A549 (cell line): ENCODE measurements around the gene HDAC6. TPM values are rescaled to one million over a fixed set of nuclear protein-coding genes. Genes with fewer than 3 reads are reported as not detected.
"Not testable (repeated sequence)": the region's sequence is repeated elsewhere in the genome, so short reads cannot be mapped to it uniquely, and the experiment has no call there.

Experiments used
- ATAC-seq, 2 experiments: fragments of 200-7000 bp in 1 of 2; fragments of >200 bp in 1 of 2; cut with Nextera tagmentation in 1 of 2; cut with Tn5 transposase in 1 of 2; 3 replicates each; pipeline versions ENCODE4 v1.8.0 to v1.9.1; 2018 to 2020; ENCODE audit warnings: mild to moderate bottlenecking in 1 of 2, moderate library complexity in 1 of 2
- CTCF ChIA-PET: fragments of 300-600 bp; sonication (Branson Sonifier 250); formaldehyde crosslinking; extraction: SDS; loops from one replicate; lab custom pipeline; 2021; ENCODE audit warnings: antibody characterized with exemption, inconsistent platforms; lab: Yijun Ruan, JAX
- POLR2A ChIA-PET: fragments of 350-600 bp; formaldehyde crosslinking; extraction: SDS; loops from one replicate; lab custom pipeline; 2021; ENCODE audit warnings: antibody characterized with exemption, inconsistent platforms; lab: Yijun Ruan, JAX
- DNase-seq, 2 experiments: peaks; one replicate each; pipeline versions ENCODE4 v3.0.0 to v3.0.0-alpha.2; 2011 to 2016; ENCODE audit warnings: low read depth in 1 of 2, low spot score in 1 of 2
- FAIRE-seq: peaks from 2 replicates; lab custom pipeline; 2011; peaks lifted over from hg19 to GRCh38; lab: Jason Lieb, UNC
- H3K27ac ChIP-seq, 2 experiments: fragments of >200 bp; sonication (Bioruptor Twin); formaldehyde crosslinking; 3 replicates each; pipeline ENCODE4 v1.5.1; 2016 to 2017
- H3K4me1 ChIP-seq: fragments of >200 bp; sonication (Bioruptor Twin); formaldehyde crosslinking; 3 replicates; pipeline ENCODE4 v1.6.1; 2016
- H3K4me2 ChIP-seq: fragments of >200 bp; sonication (Bioruptor Twin); formaldehyde crosslinking; 3 replicates; pipeline ENCODE4 v1.6.1; 2016
- H3K4me3 ChIP-seq: fragments of >200 bp; sonication (Bioruptor Twin); formaldehyde crosslinking; 3 replicates; pipeline ENCODE4 v1.5.1; 2016
- H3K9me3 ChIP-seq: fragments of >200 bp; sonication (Bioruptor Twin); formaldehyde crosslinking; 3 replicates; pipeline ENCODE4 v1.6.1; 2016
- BHLHE40 ChIP-seq: IDR thresholded peaks from 2 replicates; pipeline ENCODE4 v1.6.1; 2012; ENCODE audit warnings: low read depth, low read length, inconsistent platforms
- CHD4 ChIP-seq: fragments of 200-600 bp; sonication (generic); IDR thresholded peaks from 2 replicates; pipeline ENCODE4 v1.6.1; 2016; ENCODE audit warnings: antibody characterized with exemption, mild to moderate bottlenecking, borderline replicate concordance
- EHF ChIP-seq: fragments of 250-450 bp; sonication (Bioruptor Pico); IDR thresholded peaks from 2 replicates; pipeline ENCODE4 v1.5.0; 2020; ENCODE audit warnings: mild to moderate bottlenecking
- ELK1 ChIP-seq: fragments of 150-350 bp; IDR thresholded peaks from 2 replicates; pipeline ENCODE4 v1.6.1; 2014; ENCODE audit warnings: low read depth, mild to moderate bottlenecking, low read length
- FOXS1 ChIP-seq: fragments of 250-450 bp; sonication (Bioruptor Pico); IDR thresholded peaks from 2 replicates; pipeline ENCODE4 v1.5.0; 2020; ENCODE audit warnings: mild to moderate bottlenecking, moderate library complexity
- HOXB13 ChIP-seq: fragments of 250-450 bp; sonication (Bioruptor Pico); IDR thresholded peaks from 2 replicates; pipeline ENCODE4 v1.5.0; 2020; ENCODE audit warnings: low read depth, mild to moderate bottlenecking, moderate library complexity
- KDM1A ChIP-seq: fragments of 200-600 bp; sonication (generic); IDR thresholded peaks from 2 replicates; pipeline ENCODE4 v1.6.1; 2016; ENCODE audit warnings: low read depth, mild to moderate bottlenecking
- MAFK ChIP-seq: fragments of 450-650 bp; IDR thresholded peaks from 2 replicates; pipeline ENCODE4 v1.6.1; 2014; ENCODE audit not compliant: partially characterized antibody
- MAX ChIP-seq: IDR thresholded peaks from 2 replicates; pipeline ENCODE4 v1.6.1; 2012
- PBX3 ChIP-seq: IDR thresholded peaks from 2 replicates; pipeline ENCODE4 v1.6.1; 2012
- POLR2AphosphoS2 ChIP-seq: conservative IDR thresholded peaks from 2 replicates; pipeline ENCODE4 v1.6.1; 2012; ENCODE audit warnings: low read length, improper control_type of control experiment, inconsistent platforms
- RAD21 ChIP-seq, 2 experiments: fragments of >200 bp in 1 of 2; sonication (Bioruptor Twin) in 1 of 2; formaldehyde crosslinking in 1 of 2; IDR thresholded peaks in 1 of 2; conservative IDR thresholded peaks in 1 of 2; 2 replicates in 1 of 2; 3 replicates in 1 of 2; pipeline ENCODE4 v1.6.1; 2012 to 2018; ENCODE audit warnings: inconsistent platforms in 1 of 2
- TFCP2L1 ChIP-seq: fragments of 250-450 bp; sonication (Bioruptor Pico); IDR thresholded peaks from 2 replicates; pipeline ENCODE4 v1.5.0; 2021; ENCODE audit warnings: mild to moderate bottlenecking
- TP53 ChIP-seq: fragments of 250-450 bp; sonication (Bioruptor Pico); IDR thresholded peaks from 2 replicates; pipeline ENCODE4 v1.5.0; 2021; ENCODE audit warnings: mild to moderate bottlenecking, moderate library complexity
- ZSCAN20 ChIP-seq: fragments of 250-450 bp; sonication (Bioruptor Pico); IDR thresholded peaks from 2 replicates; pipeline ENCODE4 v1.8.0; 2022; ENCODE audit warnings: mild to moderate bottlenecking, moderate library complexity
- WGBS: methylation state at CpG from one replicate; pipeline ENCODE4 v1.1.6; 2017; ENCODE audit errors: missing lambda C conversion rate; 5-methylcytosine and 5-hydroxymethylcytosine counted together
- polyA plus RNA-seq, 4 experiments: library from polyadenylated mRNA; depleted of rRNA in 3 of 4; stranded (reverse); fragments of >200 nt; fragmentation: RNase III in 1 of 4; extraction: RNeasy Plus Mini Kit Qiagen cat#74134 plus additional on column Dnase treatment in 1 of 4; gene quantifications; 2 replicates in 3 of 4; 3 replicates in 1 of 4; pipeline ENCODE4 v1.2.3, GENCODE V29; 2011 to 2017
- TF ChIP-seq, protein P1 (sequence below): fragments of 250-450 bp; sonication (Bioruptor Pico); IDR thresholded peaks from 2 replicates; pipeline ENCODE4 v1.5.0; 2020; ENCODE audit warnings: low read depth, mild to moderate bottlenecking, moderate library complexity
- TF ChIP-seq, protein P2 (sequence below): fragments of >200 bp; sonication (Bioruptor Twin); formaldehyde crosslinking; IDR thresholded peaks from 3 replicates; pipeline ENCODE4 v1.6.1; 2016
- TF ChIP-seq, protein P3 (sequence below): fragments of >200 bp; sonication (Bioruptor Twin); formaldehyde crosslinking; IDR thresholded peaks from 3 replicates; pipeline ENCODE4 v1.5.1; 2016

The HDAC6 gene
- polyA plus RNA-seq, 2 of the 4 experiments (the other 2 are of a cell fraction): 50.6 to 52.1 TPM

GRCh38 chrX:48818866-48819265 lies 17.0 kb downstream of the HDAC6 start:
- TF ChIP-seq EHF (CRISPR knock-in tag) (no peak), HOXB13 (CRISPR knock-in tag) (no peak), TFCP2L1 (CRISPR knock-in tag) (no peak), POLR2AphosphoS2 (no peak), RAD21 (conservative IDR thresholded peaks at IDR 0.05 in 1 of 2, IDR thresholded peaks at IDR 0.05 in 1 of 2) (no peak), KDM1A (no peak), ELK1 (no peak), MAFK (no peak), MAX (no peak), CHD4 (no peak), BHLHE40 (no peak), PBX3 (no peak), ZSCAN20 (no peak), TP53 (CRISPR knock-in tag) (no peak), FOXS1 (no peak)
- TF ChIP-seq, protein P1, sequence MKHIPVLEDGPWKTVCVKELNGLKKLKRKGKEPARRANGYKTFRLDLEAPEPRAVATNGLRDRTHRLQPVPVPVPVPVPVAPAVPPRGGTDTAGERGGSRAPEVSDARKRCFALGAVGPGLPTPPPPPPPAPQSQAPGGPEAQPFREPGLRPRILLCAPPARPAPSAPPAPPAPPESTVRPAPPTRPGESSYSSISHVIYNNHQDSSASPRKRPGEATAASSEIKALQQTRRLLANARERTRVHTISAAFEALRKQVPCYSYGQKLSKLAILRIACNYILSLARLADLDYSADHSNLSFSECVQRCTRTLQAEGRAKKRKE: no peak
- TF ChIP-seq, protein P2, sequence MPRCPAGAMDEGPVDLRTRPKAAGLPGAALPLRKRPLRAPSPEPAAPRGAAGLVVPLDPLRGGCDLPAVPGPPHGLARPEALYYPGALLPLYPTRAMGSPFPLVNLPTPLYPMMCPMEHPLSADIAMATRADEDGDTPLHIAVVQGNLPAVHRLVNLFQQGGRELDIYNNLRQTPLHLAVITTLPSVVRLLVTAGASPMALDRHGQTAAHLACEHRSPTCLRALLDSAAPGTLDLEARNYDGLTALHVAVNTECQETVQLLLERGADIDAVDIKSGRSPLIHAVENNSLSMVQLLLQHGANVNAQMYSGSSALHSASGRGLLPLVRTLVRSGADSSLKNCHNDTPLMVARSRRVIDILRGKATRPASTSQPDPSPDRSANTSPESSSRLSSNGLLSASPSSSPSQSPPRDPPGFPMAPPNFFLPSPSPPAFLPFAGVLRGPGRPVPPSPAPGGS: no peak
- TF ChIP-seq, protein P3, sequence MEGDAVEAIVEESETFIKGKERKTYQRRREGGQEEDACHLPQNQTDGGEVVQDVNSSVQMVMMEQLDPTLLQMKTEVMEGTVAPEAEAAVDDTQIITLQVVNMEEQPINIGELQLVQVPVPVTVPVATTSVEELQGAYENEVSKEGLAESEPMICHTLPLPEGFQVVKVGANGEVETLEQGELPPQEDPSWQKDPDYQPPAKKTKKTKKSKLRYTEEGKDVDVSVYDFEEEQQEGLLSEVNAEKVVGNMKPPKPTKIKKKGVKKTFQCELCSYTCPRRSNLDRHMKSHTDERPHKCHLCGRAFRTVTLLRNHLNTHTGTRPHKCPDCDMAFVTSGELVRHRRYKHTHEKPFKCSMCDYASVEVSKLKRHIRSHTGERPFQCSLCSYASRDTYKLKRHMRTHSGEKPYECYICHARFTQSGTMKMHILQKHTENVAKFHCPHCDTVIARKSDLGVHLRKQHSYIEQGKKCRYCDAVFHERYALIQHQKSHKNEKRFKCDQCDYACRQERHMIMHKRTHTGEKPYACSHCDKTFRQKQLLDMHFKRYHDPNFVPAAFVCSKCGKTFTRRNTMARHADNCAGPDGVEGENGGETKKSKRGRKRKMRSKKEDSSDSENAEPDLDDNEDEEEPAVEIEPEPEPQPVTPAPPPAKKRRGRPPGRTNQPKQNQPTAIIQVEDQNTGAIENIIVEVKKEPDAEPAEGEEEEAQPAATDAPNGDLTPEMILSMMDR: no peak
- TF ChIP-seq, all 56 proteins: peak for 0
- 81% methylated on average over 3 of the region's 4 CpGs for WGBS
- Histone ChIP-seq H3K4me2 (no peak overlapping the region), H3K27ac (no peak overlapping the region), H3K9me3 (no peaks in the 10 kb centered on the region), H3K4me1 (no peaks in the 10 kb centered on the region), H3K4me3 (no peak overlapping the region)
- CTCF ChIA-PET: no interaction called here
- FAIRE-seq (peak; percentile 79), ATAC-seq (no peak), DNase-seq (no peak)
- POLR2A ChIA-PET: no interaction called here

GRCh38 chrX:48819394-48819793 lies 17.5 kb downstream of the HDAC6 start:
- H3K4me2 ChIP-seq, DNase-seq, H3K27ac ChIP-seq, H3K4me3 ChIP-seq, H3K9me3 ChIP-seq, H3K4me1 ChIP-seq, FAIRE-seq, ATAC-seq, CTCF ChIA-PET: not testable (repeated sequence)
- POLR2A ChIA-PET: interaction anchor here (0.6 kb wide), 1 partner anchor 245 kb away, joined by 6 read pairs; the partner anchor contains the start of gene RBM3
- WGBS: 88% methylated on average over 9 of the region's 9 CpGs
